NCI-H2107 (cell line): Measurements from ENCODE around the gene CEP97.
"Not testable (repeated sequence)": the region's sequence is repeated elsewhere in the genome, so short reads cannot be mapped to it uniquely, and the experiment has no call there.

Source experiments
- DNase-seq: peaks from one replicate; lab custom pipeline; 2025; lab: John Stamatoyannopoulos, UW

CEP97 gene

DNA sequence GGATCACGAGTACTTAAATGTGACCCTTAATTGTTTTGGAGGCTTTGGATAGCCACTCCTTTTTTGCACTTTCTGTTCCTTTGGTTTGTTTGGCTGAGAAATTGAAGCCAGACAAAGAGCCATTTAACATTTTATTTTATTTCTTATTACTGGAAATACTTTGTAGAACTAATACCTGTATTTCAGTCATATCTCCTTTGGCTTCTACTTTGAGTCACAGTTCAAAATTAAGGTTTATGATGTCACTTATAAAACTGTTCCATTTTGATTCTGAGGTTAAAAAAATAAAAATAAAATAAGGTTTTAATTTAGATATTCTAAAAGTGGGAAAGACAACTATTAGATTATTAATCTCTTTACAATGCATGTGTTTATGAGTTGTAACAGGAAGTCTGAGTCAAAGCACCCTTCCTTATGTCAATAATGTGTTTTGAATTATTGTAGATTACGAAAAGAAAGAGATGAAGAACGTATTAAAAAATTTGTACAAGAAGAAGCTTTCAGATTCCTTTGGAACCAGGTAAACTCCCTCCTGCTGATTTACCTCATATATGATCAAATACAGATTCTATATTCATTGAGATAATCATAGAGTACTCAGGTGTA lies 37.7 kb downstream of the CEP97 start:
- DNase-seq: no peak

DNA sequence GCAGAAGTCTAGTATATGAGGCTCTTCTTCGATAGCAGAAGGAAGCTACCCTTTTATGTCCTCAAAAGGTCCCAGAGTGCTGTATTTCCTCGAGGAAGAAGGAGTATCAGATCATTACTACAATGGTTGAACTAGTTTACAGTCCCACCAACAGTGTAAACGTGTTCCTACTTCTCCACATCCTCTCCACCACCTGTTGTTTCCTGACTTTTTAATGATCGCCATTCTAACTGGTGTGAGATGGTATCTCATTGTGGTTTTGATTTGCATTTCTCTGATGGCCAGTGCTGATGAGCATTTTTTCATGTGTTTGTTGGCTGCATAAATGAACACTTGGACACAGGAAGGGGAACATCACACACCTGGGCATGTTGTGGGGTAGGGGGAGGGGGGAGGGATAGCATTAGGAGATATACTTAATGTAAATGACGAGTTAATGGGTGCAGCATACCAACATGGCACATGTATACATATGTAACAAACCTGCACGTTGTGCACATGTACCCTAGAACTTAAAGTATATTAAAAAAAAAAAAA lies 53.4 kb downstream of the CEP97 start:
- not testable (repeated sequence) for DNase-seq

DNA sequence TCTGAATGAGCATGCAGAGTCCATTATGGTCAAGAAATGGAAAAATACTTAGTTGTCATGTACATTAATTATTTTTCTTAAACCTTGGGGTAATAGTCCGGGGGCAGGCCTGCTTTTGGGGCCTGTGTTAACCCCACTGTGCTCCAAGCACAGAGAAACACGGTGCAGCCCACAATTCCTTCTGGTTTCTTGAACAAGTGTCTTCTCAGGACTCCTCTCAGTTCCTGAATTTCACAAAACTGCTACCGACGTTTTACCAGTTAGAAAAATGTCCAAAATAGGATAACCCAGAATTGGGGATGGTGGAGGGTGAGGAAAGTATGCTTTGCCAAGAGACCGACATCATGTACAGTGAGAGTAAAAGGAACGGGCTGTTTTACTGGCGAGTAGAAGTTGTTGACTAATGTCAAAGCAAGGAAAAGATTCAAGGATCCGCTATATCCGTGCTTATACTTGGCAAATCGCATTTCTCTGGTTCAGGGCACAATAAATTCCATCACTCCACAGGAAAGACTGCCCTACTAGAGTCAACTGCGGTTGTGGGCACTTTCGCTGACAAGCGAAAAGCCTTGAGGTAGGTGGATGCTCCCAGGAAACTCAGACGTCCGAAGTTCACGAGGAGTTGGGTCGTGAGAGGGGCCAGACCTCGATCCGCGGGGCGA lies 54.1 kb downstream of the CEP97 start:
- DNase-seq: no peak

DNA sequence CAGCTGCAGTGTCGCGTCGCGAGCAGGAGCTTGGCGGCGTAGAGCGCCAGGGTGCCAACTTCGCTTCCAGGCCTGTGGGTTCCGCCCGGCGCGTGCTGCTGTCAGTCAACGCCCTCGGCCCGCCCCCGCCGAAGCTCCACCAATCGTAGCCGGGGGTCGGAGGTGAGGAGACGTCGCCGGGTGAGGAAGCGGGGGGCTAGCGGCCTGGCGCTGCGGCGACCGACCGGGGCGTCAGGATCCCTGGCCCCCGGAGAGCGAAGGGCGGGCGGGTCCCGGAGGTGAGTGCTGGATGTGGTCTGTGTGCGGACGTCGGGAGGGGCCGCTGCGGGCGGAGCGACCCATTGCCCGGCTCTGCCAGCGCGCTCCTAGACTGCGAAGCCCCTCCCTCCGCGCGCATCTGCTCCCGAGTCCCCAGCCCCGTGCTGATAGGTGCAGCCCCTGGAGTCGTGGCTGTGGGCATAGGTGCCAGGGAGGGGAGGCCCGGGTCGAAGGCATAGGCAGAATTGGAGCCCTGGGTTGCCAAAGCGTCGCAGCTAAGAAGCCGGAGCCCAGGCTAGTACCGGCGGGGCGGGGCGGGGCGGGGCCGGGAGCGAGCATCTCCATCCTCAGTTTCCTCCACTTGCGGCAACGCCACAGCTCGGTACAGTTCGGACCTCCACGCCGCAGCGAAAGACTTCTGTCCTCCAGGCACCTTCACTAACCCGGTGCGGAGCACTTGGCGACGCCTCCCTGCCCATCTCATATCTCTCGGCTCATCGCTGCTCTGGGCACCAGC lies 54.8 kb downstream of the CEP97 start, which contains the start of gene NXPE3:
Gene NXPE3, plus strand, starts transcription at position 165 of the 775 bp plus-strand sequence. CDS start 6,386 bp downstream, outside the sequence.
- DNase-seq: peak; percentile 83

DNA sequence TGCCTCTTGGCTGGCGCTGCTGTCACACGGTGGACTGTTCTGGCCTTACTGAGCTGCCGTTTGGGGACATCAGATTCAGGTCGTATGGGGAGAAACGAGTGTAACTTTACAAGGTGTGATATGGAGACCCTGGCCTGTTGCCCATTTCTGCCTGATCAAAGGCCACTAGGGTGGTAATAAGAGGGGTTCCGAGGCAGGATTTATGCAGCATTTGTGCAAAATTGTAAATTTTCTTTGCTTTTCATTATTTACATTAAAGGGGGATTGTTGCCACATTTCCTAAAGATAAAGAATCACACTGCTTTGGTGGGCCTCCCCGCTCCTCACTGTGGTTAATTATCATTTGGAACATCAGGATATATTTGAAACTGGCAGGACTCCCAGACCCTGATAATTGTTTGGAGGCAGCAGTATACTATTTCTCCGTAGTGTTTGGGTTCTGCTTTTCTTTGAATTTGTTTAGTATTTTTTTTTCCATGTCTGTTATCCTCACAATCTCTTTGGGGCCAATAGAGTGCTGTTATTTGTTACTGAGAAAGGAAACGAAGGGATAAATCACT lies 55.5 kb downstream of the CEP97 start:
- no peak for DNase-seq

DNA sequence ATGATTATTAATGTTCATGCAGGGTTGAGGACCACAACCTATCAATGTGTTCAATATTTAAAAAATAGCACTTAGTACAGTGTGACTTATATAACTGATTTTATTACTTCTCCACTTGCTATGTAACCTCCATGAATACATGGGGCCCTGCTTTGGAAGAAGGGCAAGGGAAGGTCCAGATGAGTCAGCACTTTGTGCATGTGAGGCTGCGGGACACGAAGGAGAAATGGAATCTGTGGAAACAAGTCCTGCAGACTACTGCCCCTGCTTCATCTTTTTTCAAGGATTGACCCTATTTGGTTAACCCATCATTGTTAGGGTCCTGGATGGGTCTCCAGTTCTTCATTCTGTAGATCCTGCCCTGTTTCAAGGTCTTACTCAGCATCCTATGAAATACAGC lies 56.2 kb downstream of the CEP97 start:
- DNase-seq: no peak

DNA sequence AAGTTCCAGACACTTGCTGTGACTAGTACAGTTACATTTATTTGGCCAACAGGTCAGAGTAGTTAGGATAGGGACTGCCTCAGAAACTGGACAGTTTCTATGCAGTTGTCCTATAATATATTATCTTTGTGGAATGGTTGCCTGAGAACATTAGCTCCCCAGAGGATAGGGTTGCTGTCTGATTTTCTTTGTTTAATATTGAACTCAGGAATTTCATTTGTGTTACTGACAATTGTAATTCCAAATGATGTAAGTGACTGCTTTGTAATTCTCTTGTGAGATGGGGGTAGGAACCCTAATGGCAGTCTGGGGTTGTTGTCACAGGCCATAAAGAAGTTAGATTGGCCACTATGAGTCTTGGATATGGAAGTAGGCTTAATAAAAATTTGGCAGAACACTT lies 56.8 kb downstream of the CEP97 start:
- no peak for DNase-seq

DNA sequence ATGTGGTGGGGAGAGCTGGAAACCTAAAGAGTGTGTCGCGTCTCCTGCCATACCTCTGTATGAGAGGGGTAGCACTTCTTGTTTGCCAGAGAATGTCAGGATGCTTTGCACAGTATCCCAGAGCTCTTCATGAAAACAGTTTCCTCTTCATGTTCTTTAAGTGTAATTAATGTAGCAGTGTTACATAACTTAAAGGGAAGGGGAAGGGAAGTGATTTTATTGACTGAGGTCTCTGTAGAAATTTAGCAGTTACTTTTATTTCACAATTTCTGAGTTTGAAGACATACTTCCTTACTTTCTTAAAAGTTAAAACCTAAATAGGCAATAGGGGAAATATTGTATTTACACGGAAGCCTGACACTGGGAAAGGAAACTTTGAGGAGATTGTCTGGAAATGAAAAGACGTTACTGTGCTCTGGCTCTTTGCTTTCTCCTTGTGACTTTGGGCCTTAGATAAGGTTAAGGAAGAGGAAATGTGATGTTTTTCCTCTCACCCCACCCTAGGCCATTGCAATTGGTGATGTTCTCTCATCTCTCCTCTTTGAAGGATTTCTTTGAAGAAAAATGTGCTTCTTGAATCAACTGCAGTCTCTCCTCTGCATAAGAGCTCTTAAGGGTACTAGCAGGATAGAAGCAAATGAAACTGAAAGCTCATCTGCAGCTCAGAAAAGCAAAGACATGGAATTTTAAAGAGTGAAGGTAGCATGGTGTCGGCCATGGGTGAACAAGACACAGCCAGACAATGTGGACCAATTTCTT lies 60.6 kb downstream of the CEP97 start:
- no peak for DNase-seq

DNA sequence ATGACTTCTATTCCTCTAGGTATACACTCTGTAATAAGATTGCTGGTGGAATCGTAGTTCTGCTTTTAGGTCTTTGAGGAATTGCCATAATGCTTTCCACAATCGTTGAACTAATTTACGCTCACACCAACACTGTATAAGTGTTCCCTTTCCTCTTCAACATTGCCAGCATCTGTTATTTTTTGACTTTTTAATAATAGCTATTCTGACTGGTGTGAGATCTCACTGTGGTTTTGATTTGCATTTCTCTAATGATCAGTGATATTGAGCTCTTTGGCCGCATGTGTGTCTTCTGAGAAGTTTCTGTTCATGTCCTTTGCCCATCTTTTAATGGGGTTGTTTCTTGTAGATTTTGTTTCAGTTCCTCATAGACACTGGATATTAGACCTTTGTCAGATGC lies 67.4 kb downstream of the CEP97 start:
- DNase-seq: no peak

DNA sequence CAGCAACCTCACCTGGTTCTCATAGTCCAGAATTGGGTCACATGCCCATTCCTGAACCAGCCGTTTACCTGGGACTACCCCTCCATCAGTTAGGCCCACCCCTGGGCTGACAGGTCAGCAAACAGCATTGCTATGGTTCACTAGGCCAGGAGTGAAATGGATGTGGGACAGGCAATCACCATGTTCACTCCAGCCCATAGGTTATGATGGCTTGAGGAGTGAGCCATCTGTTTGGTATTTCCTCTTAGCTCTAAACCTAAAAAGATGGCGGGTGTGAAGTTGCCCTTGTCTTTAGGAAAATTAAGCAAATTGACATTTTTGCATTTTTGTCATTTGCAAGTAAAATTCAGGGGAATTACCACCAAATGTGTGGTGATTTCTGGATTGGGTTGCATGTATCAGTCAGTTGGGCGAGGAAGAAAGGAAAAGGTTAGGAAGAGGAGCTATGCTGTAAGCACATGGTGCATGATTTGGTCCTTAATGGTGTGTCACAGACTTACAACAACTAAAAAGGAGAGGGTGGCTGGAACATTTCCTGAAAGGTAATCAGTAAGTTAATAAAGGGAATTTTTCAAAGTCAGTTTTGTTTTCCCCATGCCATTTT lies 71.8 kb downstream of the CEP97 start:
- DNase-seq: no peak

DNA sequence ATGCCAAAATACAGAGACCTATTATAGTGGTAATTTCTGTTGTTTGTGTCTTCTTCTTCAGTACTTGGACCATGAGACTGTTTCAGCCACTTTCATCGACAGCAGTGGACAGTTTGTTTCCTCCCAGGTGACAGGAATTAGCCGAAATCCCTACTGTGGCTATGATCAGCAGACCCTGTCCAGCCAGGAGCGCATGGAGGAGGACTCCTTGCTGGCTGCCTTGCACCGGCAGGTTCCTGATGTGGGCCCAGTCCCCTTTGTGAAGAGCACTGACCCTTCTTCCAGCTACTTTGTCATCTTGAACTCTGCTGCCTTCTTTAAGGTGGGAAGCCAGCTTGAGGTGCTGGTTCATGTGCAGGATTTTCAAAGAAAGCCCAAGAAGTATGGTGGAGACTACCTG lies 76.8 kb downstream of the CEP97 start:
- DNase-seq: no peak

DNA sequence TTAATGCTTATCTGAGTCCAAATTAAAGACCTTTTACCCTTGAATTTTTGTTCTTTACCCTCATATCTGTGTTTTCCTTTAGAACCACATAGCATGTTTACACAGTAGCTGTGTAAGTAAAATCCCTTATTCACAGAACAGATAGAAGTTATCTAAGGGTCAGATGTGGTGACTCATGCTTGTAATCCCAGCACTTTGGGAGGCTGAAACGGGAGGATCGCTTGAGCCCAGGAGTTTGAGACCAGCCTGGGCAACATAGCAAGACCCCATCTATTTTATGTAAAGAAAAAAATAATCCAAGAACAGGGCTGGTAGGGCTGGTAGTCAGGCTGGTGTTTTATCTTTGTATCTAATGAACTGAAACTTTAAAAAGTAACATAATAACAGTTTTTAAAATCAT lies 77.8 kb downstream of the CEP97 start:
- no peak for DNase-seq

DNA sequence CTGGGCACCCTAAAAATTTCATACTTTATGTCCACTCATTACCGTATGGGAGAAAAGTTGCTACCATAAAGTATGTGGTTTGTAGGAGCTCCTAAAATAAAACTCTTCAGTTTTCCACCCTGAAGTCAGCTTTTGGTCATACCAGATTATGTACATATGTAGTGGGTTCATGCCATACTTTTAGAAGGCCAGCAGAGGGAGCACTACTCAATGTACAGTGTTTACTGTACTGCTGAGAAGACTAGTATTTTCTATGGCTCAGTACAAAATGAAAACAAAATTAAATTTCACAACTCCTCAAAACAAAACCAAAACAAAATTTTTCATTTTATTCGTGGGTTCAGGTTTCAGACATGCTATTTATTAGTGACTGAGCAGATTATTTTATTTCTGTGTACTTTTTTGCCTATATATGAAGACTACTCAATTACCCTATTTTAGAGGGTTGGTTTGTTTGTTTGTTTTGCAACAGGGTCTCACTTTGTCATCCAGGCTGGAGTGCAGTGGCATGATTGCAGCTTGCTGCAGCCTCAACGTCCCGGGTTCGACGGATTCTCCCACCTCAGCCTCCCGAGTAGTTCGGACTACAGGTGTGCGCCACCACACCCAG lies 78.9 kb downstream of the CEP97 start:
- DNase-seq: peak; percentile 45

DNA sequence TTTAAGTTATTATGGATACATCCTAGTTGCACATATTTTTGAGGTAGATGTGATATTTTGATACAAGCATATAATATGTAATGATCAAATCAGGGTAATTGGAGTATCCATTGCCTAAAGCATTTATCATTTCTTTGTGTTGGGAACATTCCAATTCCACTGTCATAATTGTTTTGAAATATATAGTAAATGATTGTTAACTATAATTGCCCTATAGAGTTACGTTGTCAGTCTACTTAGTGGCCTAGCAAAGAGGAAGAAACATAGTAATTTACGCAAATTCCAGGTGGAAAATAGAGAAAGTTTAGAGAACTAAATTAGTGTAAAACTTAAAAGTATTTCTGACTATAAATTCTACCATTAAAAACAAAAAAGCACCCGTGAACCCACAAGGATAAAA lies 79.5 kb downstream of the CEP97 start:
- no peak for DNase-seq

DNA sequence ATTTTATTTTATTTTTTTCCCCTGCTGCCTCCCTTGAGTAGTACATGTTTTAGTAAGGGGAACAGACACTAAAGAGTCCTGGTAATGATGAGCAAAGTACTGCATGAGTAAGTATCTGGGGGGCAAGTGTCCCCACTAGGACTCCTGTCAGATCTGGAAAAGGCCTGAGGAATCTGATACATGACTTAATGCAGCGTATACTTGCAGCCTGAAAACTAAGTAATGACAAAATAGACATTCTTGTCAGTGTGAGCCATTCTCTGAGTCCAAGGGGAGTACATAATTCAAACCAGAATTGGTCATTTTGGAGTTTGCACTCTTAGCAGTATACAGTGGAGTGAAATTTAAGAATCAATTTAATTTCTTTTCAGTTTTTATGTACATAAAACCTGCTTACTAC lies 82.1 kb downstream of the CEP97 start:
- no peak for DNase-seq

DNA sequence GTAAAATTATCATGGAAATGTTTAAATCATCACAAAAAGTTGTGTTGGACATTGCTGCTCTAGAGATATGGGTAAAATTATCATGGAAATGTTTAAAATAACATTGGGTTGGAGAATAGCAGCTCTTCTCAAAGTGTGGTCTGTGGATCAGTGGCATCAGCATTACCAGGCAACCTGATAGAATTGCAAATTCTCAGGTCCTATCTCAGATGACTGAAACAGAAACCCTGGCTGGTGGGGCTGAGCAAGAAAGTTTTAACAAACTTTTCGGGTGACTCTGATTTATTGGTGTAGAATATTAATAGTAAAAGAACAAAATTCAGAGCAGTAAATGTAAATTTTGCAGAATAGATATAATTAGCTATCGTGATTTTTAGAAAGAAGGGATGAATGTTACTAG lies 83.5 kb downstream of the CEP97 start:
- no peak for DNase-seq

DNA sequence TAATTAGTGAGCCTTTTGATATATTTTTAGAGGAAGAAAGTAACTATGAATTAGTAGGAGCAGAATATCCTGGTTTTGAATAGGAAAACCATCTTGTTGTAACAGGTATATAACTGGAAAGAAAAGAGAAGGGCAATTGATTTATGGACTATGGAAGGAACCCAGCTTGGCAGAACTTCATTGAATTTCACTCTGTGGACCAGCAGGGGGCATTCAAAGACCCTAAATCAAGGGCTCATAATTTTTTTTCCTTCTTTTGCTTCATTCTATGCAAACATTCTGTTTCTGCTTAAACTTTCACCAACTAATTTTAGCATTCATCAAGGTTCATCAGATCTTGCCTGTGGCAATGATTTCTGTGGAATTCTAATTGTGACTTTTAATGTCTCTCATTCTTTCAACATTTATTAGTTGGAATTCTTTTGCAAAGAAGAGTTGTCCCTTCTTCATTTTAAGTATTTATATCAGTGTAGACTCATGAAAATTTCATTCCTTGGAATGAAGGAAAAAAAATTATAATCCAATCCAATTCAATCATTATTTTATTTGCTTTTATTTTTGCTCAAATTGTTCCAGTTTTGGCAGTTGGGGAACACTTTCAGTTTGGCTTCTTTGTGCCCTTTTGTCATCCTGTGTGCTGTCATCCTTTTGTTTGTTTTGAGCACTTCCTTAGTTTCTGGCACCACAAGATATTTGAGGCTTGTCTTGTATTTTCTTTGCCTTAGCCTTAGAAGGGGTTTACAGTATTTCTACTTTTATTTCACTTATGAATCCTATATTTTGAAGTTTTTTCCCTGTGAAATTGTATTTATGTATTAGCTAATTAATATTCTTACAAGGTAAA lies 85.0 kb downstream of the CEP97 start:
- DNase-seq: no peak

DNA sequence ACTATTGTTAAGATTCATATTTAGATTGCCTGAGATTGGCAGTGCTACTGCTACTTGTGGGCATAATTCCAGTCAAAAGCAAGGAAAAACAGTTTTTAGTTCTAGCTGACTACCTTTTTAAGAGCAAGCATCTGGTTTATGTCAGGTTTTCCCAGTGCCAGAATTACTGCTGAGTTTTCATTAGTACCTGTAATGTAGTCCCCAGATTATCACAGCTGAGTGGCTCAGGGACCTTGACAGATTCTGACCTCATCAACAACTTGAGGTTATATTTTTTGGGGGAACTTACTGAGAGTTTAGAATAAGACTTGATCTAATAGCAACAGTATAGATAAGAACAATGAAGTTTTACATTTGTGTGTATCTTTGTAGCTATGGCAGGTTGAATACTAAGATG lies 85.6 kb downstream of the CEP97 start:
- DNase-seq: no peak

DNA sequence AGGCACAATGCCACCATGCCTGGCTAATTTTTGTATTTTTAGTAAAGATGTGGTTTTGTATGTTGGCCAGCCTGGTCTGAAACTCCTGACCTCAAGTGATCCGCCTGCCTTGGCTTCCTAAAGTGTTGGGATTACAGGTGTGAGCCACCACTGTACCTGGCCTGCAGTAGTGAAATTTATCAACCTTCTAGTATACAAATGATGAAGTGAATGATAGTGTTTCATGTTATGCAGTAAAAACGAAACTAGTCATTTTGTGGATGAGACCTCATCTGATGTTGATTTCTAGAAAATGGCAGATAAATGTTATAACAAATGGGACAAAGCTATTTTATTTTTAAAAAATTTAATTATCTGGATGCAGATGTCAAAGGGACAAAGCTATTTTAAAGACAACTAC lies 87.5 kb downstream of the CEP97 start:
- no peak for DNase-seq

DNA sequence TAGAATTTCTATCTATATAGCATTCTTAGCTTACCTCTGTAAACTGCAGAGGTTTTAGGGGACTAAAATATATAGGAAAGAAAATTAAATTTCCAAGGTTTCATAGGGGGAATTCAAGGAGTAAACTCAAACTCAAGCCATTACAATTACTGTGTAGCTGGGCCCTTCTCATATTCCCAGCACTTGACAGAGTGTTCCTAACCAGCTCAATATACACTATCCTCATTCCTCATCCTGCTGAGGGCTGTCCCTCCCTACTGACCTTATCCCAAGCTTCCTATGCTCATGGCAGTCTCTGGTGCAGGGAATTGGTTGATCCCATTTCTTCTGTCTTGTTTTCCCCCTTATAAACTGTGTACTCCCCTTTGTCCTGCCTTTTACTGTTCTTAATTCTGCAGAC lies 88.5 kb downstream of the CEP97 start:
- no peak for DNase-seq
